ENCODE measurements around the gene AP2M1. TPM values are rescaled to one million over a fixed set of nuclear protein-coding genes. Genes with fewer than 3 reads are reported as not detected.

The AP2M1 gene
- total RNA-seq, 4 donors from 2014 or later, result 178 to 227 (median 198) TPM

DNA sequence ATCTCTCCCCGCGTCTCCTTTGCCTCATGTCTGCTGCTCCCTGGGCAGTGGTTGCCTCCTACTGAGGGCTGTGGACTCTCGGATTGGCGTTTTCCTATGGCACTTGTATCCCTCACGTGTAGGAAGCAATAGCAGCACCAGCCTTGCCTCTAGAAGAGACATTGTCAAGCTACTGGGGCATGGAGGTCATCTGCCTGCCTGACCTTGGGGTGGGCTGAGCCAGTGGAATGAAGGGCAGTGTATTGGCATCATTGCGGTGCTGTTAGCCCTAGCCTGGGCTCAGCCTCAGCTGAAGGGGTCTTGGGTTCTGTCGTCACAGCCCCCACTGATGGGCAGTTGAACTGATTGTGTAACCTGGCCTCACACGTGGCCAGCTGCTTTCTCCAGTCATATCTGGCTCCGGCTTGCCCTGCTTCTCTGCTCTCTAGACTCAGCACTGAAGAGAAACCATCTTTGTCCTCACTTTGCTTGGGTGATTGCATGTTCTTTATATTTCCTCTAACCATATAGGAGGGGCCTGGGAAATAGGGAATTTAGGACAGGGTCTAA lies 19.4 kb downstream of the AP2M1 start:
- TF ChIP-seq, protein P1, sequence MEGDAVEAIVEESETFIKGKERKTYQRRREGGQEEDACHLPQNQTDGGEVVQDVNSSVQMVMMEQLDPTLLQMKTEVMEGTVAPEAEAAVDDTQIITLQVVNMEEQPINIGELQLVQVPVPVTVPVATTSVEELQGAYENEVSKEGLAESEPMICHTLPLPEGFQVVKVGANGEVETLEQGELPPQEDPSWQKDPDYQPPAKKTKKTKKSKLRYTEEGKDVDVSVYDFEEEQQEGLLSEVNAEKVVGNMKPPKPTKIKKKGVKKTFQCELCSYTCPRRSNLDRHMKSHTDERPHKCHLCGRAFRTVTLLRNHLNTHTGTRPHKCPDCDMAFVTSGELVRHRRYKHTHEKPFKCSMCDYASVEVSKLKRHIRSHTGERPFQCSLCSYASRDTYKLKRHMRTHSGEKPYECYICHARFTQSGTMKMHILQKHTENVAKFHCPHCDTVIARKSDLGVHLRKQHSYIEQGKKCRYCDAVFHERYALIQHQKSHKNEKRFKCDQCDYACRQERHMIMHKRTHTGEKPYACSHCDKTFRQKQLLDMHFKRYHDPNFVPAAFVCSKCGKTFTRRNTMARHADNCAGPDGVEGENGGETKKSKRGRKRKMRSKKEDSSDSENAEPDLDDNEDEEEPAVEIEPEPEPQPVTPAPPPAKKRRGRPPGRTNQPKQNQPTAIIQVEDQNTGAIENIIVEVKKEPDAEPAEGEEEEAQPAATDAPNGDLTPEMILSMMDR (IDR thresholded peaks at IDR 0.05; ENCODE audit: low read depth), result no peak

GRCh38 chr3:184196536-184196935 lies 21.9 kb downstream of the AP2M1 start:
- TF ChIP-seq, protein P1 (IDR thresholded peaks at IDR 0.05; ENCODE audit: low read depth), result no peak

DNA sequence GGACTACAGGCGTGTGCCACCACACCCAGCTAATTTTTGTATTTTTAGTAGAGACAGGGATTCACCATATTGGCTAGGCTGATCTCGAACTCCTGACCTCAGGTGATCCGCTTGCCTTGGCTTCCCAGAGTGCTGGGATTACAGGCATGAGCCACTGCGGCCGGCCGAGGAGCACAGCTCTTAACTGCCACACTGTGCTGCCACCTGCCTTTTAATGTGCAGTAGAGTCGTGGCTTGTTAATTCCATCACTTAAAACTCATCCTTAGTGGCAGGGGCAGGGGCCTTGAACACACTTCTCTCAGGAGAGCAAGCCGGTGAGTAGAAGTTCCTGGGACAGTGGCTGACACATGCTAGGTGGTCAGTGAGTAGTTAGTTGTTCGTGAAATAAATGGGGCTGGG lies 23.9 kb downstream of the AP2M1 start:
- TF ChIP-seq, protein P1 (IDR thresholded peaks at IDR 0.05; ENCODE audit: low read depth), result no peak

GRCh38 chr3:184200825-184201224 lies 26.2 kb downstream of the AP2M1 start:
- TF ChIP-seq, protein P1 (IDR thresholded peaks at IDR 0.05; ENCODE audit: low read depth), result no peak

- TF ChIP-seq, protein P1 (IDR thresholded peaks at IDR 0.05; ENCODE audit: low read depth), result no peak
Measured at GRCh38 chr3:184203526-184203925, 28.9 kb downstream of the AP2M1 start.

- TF ChIP-seq, protein P1 (IDR thresholded peaks at IDR 0.05; ENCODE audit: low read depth), result no peak
Measured at GRCh38 chr3:184209146-184209923, 34.7 kb downstream of the AP2M1 start.

DNA sequence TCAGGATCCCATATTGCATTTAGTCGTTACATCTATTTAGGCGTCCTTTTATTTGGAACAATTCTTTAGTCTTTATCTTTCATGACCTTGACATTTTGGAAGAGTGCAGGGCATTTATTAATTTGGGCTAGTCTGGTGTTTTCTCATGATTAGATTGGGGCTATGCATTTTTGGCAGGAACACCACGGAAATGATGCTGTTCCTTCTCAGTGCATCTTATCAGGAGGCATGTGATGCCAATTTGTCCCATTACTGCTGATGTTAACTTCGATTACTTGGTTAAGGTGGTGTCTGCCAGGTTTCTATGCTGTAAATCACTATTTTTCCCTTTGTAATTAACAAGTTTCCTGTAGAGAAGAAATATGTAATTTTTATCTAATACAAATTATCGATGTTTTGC lies 36.6 kb downstream of the AP2M1 start:
- TF ChIP-seq, protein P1 (IDR thresholded peaks at IDR 0.05; ENCODE audit: low read depth), result no peak
